HUES48 (cell line): ENCODE data around the gene TMPRSS5.

Source experiments
- H3K27ac ChIP-seq: one replicate; pipeline ENCODE4 v1.7.0; 2013; ENCODE audit warnings: low read depth, low read length, inconsistent platforms
- H3K27me3 ChIP-seq: 2 replicates; pipeline ENCODE4 v1.6.1; 2013; ENCODE audit warnings: mild to moderate bottlenecking, low read length; ENCODE audit not compliant: control insufficient read depth, insufficient read depth
- H3K36me3 ChIP-seq: 2 replicates; pipeline ENCODE4 v1.6.1; 2013; ENCODE audit warnings: low read length; ENCODE audit not compliant: control insufficient read depth, insufficient read depth
- H3K4me1 ChIP-seq: 2 replicates; pipeline ENCODE4 v1.6.1; 2013; ENCODE audit warnings: mild to moderate bottlenecking, low read length; ENCODE audit not compliant: control insufficient read depth, insufficient read depth
- H3K4me3 ChIP-seq: 2 replicates; pipeline ENCODE4 v1.5.1; 2013; ENCODE audit warnings: mild to moderate bottlenecking, low read depth, low read length
- H3K9ac ChIP-seq: 2 replicates; pipeline ENCODE4 v1.6.1; 2013; ENCODE audit warnings: mild to moderate bottlenecking, low read depth, low read length, moderate library complexity
- H3K9me3 ChIP-seq: 2 replicates; pipeline ENCODE4 v1.6.1; 2013; ENCODE audit warnings: low read length; ENCODE audit not compliant: control insufficient read depth, insufficient read depth

Gene TMPRSS5

GRCh38 chr11:113697111-113697510 is 9.0 kb downstream of the TMPRSS5 start:
- Histone ChIP-seq H3K9me3 (no peaks in the 10 kb centered on the region), H3K36me3 (no peaks in the 10 kb centered on the region), H3K4me3 (no peak overlapping the region), H3K27me3 (no peaks in the 10 kb centered on the region), H3K4me1 (no peaks in the 10 kb centered on the region), H3K27ac (no peak overlapping the region), H3K9ac (no peak overlapping the region)

GRCh38 chr11:113695207-113695606 is 10.9 kb downstream of the TMPRSS5 start:
- Histone ChIP-seq H3K27me3 (no peaks in the 10 kb centered on the region), H3K9ac (no peak overlapping the region), H3K36me3 (no peaks in the 10 kb centered on the region), H3K9me3 (no peaks in the 10 kb centered on the region), H3K27ac (no peak overlapping the region), H3K4me3 (no peak overlapping the region), H3K4me1 (0 out of 2 replicates have a peak, but pooled peaks cover 2% of the 10 kb centered on the region)

GRCh38 chr11:113694390-113694789 is 11.7 kb downstream of the TMPRSS5 start:
- Histone ChIP-seq H3K9ac (no peak overlapping the region), H3K36me3 (no peaks in the 10 kb centered on the region)

GRCh38 chr11:113693030-113693429 is 13.1 kb downstream of the TMPRSS5 start:
- H3K27me3 ChIP-seq: no peaks in the 10 kb centered on the region
- H3K9me3 ChIP-seq: no peaks in the 10 kb centered on the region
- no peak overlapping the region for H3K4me3 ChIP-seq
- H3K9ac ChIP-seq: no peak overlapping the region
- no peak overlapping the region for H3K27ac ChIP-seq
- H3K36me3 ChIP-seq: no peaks in the 10 kb centered on the region
- 0 out of 2 replicates have a peak, but pooled peaks cover 2% of the 10 kb centered on the region for H3K4me1 ChIP-seq

More at GRCh38 chr11:113694390-113694789, 11.7 kb downstream of the TMPRSS5 start:
- H3K4me3 ChIP-seq: no peak overlapping the region
- H3K4me1 ChIP-seq: 0 out of 2 replicates have a peak, but pooled peaks cover 2% of the 10 kb centered on the region
- H3K9me3 ChIP-seq: no peaks in the 10 kb centered on the region
- H3K27me3 ChIP-seq: no peaks in the 10 kb centered on the region
- H3K27ac ChIP-seq: no peak overlapping the region

- Histone ChIP-seq H3K27ac (no peak overlapping the region), H3K9ac (no peak overlapping the region), H3K36me3 (no peaks in the 10 kb centered on the region)
These were observed 15.2 kb downstream of the TMPRSS5 start for GRCh38 chr11:113690619-113691569.

GRCh38 chr11:113689768-113690618 is 16.1 kb downstream of the TMPRSS5 start:
- no peaks in the 10 kb centered on the region for H3K36me3 ChIP-seq
- H3K9ac ChIP-seq: no peak overlapping the region
- H3K27ac ChIP-seq: no peak overlapping the region
- no peak overlapping the region for H3K4me3 ChIP-seq
- H3K27me3 ChIP-seq: no peaks in the 10 kb centered on the region
- no peaks in the 10 kb centered on the region for H3K9me3 ChIP-seq
- 0 out of 2 replicates have a peak, but pooled peaks cover 2% of the 10 kb centered on the region for H3K4me1 ChIP-seq

More at GRCh38 chr11:113690619-113691569, 15.2 kb downstream of the TMPRSS5 start:
- no peak overlapping the region for H3K4me3 ChIP-seq
- no peaks in the 10 kb centered on the region for H3K9me3 ChIP-seq
- H3K27me3 ChIP-seq: no peaks in the 10 kb centered on the region
- 0 out of 2 replicates have a peak, but pooled peaks cover 2% of the 10 kb centered on the region for H3K4me1 ChIP-seq

- Histone ChIP-seq H3K9me3 (no peaks in the 10 kb centered on the region), H3K36me3 (no peaks in the 10 kb centered on the region), H3K27ac (no peak overlapping the region), H3K9ac (no peak overlapping the region), H3K4me3 (no peak overlapping the region), H3K4me1 (0 out of 2 replicates have a peak, but pooled peaks cover 1% of the 10 kb centered on the region), H3K27me3 (no peaks in the 10 kb centered on the region)
These were observed 20.3 kb downstream of the TMPRSS5 start for GRCh38 chr11:113685654-113686359.

GRCh38 chr11:113684496-113684895 is 21.6 kb downstream of the TMPRSS5 start:
- H3K9ac ChIP-seq: no peak overlapping the region

GRCh38 chr11:113683481-113684046 is 22.5 kb downstream of the TMPRSS5 start:
- H3K9me3 ChIP-seq: no peaks in the 10 kb centered on the region
- no peaks in the 10 kb centered on the region for H3K36me3 ChIP-seq
- no peak overlapping the region for H3K27ac ChIP-seq
- no peak overlapping the region for H3K9ac ChIP-seq
- H3K4me1 ChIP-seq: no peaks in the 10 kb centered on the region
- H3K4me3 ChIP-seq: no peak overlapping the region
- no peaks in the 10 kb centered on the region for H3K27me3 ChIP-seq

More at GRCh38 chr11:113684496-113684895, 21.6 kb downstream of the TMPRSS5 start:
- Histone ChIP-seq H3K27ac (no peak overlapping the region), H3K4me3 (no peak overlapping the region), H3K4me1 (no peaks in the 10 kb centered on the region), H3K9me3 (no peaks in the 10 kb centered on the region), H3K27me3 (no peaks in the 10 kb centered on the region), H3K36me3 (no peaks in the 10 kb centered on the region)

- no peak overlapping the region for H3K9ac ChIP-seq
- H3K4me1 ChIP-seq: no peaks in the 10 kb centered on the region
- no peaks in the 10 kb centered on the region for H3K9me3 ChIP-seq
- H3K27me3 ChIP-seq: no peaks in the 10 kb centered on the region
- no peaks in the 10 kb centered on the region for H3K36me3 ChIP-seq
- no peak overlapping the region for H3K27ac ChIP-seq
- H3K4me3 ChIP-seq: no peak overlapping the region
These were observed 24.2 kb downstream of the TMPRSS5 start for GRCh38 chr11:113681711-113682413.
